Activated effector memory CD4-positive, alpha-beta T cell treated with Interleukin-2 at 50 U/mL for 16 hours (primary cell): ENCODE data around the gene RNF212.

ENCODE experiments used
- DNase-seq: peaks from one replicate; pipeline ENCODE4 v3.0.0-alpha.2; 2020

The RNF212 gene

DNA sequence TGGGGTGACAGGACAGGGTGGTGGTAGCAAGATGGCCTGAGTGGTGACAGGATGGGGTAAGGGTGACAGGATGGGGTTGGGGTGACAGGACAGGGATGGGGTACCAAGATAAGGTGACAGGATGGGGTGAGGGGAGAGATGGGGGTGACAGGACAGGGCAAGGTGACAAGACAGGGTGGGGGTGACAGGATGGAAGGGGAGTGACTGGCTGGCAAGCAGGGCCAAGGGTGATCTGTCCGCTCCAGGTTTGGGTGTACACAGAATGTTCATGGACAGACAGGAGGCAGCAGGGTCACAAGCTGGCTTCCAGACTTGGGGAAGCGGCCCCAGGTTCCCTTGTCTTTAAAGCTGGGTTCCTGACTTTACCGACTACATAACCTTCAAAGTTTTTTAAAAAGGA lies 23.3 kb downstream of the RNF212 start:
- no peak for DNase-seq

GRCh38 chr4:1087371-1087770 lies 26.0 kb downstream of the RNF212 start:
- no peak for DNase-seq

GRCh38 chr4:1086011-1086410 lies 27.4 kb downstream of the RNF212 start:
- DNase-seq: no peak

- DNase-seq: no peak
Observed at GRCh38 chr4:1085404-1085799, 28.0 kb downstream of the RNF212 start.

DNA sequence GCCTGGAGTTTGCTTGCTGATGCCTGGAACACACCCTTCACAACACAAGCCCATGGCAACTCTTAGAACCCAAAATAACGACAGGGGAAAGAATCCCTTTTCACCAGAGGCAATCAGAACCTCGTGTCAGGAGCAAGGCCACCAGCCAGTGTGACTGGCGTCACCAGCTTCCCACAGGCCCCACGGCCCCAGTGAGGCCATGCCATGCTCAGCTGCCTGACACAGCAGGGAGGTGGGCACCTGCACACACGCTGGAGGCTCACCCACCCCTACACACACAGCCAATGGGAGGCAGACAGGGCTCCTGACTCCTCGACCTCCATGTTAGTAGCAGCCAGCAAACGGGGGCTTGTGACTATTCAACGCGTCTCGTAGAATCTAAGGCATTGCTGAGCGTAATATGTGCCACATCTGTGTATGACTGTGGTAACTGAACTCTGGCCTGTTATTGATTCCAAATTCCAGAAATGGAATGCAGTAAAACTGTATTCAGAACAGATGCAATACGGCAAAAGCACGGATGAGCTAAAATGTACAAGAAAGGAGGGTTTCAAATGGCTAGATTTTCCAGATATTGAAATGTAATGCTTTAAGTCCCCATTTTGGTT lies 28.5 kb downstream of the RNF212 start:
- no peak for DNase-seq

DNA sequence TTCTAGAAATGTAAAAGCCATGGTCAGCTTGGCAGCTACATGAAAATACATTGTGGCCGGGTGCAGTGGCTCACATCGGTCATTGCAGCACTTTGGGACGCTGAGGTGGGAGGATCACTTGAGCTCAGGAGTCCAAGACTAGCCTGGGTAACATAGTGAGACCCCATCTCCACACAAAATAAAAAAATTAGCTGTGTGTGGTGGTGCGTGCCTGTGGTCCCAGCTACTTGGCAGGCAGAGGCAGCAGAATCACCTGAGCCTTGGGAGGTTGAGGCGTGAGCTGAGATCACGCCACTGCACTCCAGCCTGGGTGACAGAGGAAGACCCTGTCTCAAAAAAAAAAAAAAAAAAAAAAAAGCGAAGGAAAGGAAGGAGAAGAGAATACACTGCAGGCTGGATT lies 29.0 kb downstream of the RNF212 start:
- no peak for DNase-seq

DNA sequence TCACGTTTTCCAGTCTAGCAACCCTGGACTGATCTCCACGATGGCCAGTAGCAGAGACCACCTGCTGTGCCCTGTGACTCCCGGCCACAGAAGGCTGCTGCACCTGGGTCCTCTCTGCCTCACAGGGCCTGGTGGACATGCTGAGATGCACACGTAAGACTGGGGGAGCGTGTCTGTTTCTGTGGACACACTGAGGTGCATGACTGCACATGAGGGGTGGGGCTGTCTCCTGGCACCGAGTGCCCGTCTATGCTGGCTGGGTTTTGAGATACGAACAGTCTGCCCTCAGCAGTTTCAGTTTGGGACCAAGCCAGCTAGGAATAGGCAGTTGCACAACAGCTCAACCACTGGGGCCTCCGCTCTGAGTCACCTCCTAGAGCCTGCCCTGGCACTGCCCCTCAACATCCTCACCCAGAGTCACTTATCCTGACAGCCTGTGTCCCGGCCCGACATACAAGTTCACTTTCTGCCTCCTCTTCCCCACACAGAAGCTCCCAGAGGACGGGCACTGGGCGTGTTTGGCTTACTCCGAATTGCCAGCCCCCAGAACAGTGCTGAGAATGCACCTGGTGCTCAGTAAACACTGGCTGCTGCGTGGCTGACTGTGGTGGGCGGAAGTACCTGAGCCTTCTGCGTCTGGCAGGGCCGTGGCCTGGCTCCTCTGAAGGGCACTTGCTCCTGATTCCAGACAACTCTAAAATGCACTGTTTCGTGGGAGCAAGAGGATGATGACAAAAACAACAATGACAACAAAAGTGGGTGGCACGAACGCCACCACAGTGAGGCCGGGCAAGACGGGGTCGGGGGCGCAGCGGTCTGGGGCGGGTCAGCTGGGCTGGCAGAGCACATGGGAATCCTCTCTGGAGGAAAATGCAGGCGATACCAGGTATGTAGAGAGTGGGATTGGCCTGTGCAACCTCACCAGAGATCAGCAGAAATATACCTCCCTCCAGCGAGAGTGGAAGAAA lies 30.9 kb downstream of the RNF212 start:
- no peak for DNase-seq

DNA sequence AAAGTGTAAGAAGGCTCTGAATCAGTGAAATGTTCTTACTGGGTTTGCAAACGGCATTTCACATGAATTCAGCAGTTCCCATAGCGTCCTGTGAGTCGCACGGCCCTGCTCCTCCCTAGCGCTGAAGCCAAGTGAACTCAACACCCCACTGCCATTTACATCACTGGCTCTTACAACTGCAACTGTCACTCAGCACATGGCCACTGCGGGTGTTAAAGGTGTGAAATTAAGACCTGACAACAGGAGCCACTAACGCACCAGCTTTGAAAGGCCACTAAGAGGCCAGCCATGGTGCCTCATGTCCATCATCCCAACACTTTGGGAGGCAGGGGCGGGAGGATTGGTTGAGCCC lies 31.7 kb downstream of the RNF212 start:
- no peak for DNase-seq

GRCh38 chr4:1080961-1081688 lies 32.2 kb downstream of the RNF212 start:
- no peak for DNase-seq

DNA sequence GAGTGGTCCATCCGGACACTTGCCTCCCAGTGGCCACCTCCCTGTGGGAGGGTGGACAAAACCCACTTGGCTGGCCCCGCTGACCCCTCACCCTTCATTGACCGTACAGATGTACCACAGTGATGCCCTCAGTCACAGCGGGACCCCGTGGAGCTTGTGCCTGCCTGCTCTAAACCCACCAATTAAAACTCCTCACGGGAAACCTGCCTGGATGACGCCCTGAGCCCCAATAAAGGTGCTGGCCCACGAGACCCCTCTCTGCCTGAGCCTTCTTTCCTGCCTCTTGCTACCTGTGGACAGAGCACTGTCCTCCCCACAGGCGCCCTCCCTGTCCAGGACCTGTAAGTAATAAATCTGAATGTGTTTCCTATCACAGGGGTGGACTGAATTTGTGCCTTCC lies 32.9 kb downstream of the RNF212 start:
- DNase-seq: no peak

DNA sequence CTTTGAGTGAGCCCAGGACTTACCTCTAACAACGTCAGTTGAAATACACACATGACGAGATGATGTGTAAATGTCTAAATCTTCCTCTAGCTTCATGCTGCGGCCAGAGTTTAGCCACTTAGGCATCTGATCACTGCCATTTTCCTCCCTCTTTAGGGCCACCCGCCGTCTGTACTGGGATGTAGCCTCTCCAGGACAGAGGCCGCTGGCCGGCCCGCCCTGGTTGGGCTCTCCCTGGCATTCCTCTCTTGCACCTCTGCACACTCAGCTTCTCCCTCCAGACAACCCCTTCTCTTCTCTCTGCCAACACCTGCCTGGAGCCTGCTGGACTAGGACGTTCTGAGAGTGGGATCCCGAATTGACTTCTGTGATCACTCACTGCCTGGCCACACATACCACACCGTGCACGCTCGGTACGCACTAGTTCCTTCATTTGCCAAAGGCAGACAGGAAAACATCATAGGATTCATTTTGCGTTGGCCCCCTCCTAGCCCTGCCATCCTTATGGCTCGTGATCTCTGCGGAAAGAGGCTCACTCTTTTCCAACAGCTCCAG lies 33.6 kb downstream of the RNF212 start:
- no peak for DNase-seq

GRCh38 chr4:1078490-1078889 lies 34.9 kb downstream of the RNF212 start:
- no peak for DNase-seq

DNA sequence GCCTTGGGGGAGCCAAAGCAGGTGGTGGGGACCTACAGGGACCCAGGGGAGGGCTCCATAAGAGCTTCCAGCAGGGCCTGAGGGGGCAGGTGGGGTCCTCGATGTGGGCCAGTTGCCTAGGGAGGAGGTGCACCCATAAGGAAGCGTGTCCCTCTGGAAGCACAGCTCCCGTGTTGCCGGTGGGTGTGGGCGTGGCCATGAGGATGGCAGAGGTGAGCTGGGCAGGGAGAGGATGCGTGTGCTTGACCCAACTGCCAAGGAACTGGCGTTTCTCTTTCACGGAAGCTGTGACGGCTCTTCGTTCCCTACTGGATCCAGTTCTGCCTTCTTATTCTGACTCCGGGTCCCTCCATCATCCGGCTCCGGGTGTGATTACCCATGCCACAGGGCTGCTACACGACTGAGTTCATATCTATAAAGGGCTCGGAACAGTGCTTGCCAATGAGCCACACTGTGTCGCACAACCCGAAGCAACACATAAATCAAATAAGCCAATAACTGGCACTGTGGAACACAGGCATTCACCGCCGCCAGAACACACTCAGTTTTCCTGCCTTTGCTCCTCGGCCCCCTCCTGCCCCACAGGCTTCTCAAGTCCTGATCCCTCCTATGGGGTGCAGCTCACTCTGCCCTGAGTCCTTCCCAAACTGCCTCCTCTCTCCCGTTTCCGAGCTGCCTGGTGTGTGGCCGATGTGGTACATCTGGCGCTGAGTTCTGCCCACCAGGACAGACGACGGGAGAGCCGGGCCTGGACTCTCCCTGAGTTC lies 35.5 kb downstream of the RNF212 start:
- no peak for DNase-seq

- no peak for DNase-seq
Observed at GRCh38 chr4:1075809-1076699, 37.3 kb downstream of the RNF212 start.

- DNase-seq: no peak
Observed at GRCh38 chr4:1075225-1075624, 38.1 kb downstream of the RNF212 start.

DNA sequence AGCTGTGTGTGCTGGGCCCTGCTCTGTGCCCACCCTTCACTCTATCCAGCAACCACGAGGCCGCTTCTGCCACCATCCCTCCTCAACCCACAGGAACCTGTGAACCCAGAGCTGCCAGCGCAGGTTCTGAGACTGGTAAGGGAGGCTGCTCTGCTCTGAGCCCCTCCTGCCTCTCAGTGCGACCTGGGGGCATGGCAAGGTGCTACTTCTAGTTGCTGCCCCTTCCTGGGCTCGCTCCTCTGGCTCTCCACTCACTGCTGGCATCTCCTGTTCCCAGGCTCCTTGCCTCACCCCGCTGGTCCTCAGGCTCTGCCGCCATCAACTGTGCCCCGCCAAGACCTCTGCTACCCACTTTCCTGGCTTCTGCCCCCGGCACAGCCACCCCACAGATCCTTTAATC lies 39.3 kb downstream of the RNF212 start:
- no peak for DNase-seq

DNA sequence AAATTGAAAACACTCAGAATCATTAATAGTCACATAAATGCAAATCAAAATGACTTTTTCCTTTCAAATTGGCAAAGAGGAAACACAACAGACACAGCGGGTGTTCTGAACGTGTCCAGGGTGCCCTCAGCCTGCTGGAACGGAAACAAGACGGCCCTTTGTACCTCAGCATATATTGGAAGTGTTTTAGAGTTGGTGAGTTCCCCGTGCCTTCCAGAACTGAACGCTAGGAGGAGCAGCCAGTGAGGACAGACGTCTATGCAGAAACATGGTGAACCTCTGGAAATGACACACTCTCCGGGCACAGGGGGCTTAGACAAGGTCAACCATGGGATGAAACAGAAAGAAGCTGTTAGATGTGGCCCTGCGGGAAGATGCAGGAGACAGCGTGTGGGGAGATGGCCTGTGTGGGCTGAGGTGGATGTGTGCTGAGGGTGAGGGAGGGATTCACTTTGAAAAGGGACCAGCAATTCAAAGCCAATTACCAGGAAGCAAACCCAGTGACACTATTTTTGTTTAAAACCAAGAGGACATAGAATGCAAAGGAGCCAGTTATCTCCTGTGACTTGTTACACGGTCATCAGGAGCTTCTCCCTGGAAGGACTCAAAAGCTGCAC lies 40.4 kb downstream of the RNF212 start:
- DNase-seq: peak; percentile 33

DNA sequence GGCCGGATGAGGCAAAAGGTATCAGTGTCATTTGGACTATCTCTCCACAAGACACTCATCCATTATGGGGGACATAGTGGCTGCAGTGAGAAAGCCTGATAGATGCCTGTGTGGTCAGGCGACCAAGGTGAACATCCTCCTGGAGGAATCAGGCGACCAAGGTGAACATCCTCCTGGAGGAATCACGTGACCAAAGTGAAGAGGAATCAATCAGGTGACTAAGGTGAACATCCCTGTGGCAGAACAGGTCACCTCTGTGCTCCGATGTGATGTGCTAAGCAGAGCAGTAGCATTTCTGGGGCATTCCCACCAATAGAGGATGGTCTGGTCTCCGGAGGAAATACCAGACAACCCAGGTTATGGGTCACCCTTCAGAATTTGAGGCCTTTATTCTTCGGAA lies 44.0 kb downstream of the RNF212 start:
- DNase-seq: no peak

DNA sequence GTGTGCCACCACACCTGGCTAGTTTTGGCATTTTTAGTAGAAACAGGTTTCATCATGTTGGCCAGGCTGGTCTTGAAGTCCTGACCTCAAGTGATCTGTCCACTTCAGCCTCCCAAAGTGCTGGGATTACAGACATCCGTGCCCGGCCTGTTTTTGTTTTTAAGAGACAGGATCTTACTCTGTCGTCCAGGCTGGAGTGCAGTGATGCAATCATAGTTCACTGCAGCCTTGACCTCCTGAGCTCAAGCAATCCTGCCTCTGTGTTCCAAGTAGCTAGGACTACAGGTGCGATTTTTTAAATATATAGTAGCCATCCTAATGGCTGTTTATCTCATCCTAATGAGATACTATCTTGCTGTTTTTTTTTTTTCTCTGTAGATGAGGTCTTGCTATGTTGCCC lies 47.6 kb downstream of the RNF212 start:
- DNase-seq: no peak

DNA sequence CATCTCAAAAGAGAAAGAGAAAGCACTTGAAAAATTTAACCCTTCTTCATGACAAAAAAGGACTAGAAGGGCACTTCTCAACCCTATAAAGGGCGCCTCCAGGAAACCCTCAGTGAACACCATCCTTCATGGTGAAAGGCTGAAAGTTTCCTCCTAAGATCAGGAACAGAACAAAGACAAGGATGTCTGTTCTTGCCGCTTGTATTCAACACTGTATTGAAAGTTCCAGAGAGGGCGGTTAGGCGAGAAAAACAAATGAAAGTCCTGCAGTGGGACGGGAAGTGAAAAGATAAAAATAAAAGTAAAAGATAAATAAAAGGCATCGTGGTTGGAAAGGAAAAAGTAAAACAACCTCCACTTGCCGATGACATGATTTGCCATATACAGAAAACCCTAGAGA lies 50.9 kb downstream of the RNF212 start:
- DNase-seq: no peak

DNA sequence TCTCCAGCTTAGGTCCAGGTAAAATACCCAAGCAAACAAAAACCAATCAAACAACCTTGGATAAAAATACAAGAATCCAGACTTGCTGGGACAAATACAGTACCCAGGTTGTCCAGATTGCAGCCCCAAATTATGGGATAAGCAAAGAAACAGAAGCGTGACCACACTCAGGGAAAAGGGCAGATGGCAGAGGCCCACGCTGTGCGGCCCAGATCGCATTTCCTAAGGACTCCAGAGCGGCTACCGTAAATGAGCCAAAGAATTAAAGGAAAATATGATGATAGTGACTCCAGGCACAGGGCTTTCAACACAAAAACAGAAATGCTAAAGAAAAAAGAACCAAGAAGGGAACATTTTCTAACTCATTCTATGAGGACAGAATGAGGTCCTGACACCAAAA lies 51.6 kb downstream of the RNF212 start:
- no peak for DNase-seq
